Measurements from ENCODE around the gene ESD. TPM values are rescaled to one million over a fixed set of nuclear protein-coding genes. Genes with fewer than 3 reads are reported as not detected.

The ESD gene
- total RNA-seq, 1 experiment from 2014 or later: 78.8 TPM

DNA sequence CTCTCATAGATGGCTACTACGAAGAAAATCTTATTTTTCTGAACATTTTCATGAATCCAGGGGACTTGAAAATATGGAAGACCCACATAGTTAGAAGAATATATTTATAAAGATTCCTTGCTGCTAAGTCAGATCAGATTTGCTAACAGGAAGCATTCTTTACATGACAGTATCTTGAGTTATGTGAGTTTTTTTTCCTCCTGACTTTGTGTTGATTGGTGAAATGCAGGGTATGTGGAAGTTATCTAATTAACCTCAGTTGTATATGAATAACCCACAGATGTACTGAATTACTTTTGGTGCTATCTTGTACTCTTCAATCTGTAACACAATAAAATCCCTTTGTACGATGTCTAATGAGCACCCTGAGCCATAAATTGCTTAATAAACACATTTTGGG is 53.8 kb downstream of the ESD start:
- Histone ChIP-seq H3T11ph (ENCODE audit: low read length) (no peak overlapping the region), H3K23me2 (ENCODE audit: insufficient read length, low read depth, low read length, poor library complexity, severe bottlenecking) (no peaks in the 10 kb centered on the region), H3K4me1 (ENCODE audit: insufficient read depth, low read length) (no peaks in the 10 kb centered on the region), H3K9ac (ENCODE audit: extremely low read depth, insufficient read length, low read length) (no peak overlapping the region), H3K56ac (ENCODE audit: insufficient read length, low read depth, low read length) (no peak overlapping the region), H2AFZ (ENCODE audit: low read length) (no peak overlapping the region), H3K23ac (ENCODE audit: insufficient read length, low read depth, low read length) (no peak overlapping the region), H2BK5ac (ENCODE audit: insufficient read length, low read length) (no peak overlapping the region), H3K27me3 (ENCODE audit: insufficient read depth, low read length) (no peaks in the 10 kb centered on the region; the same call in 1 of the 2 replicates), H3K9me3 (ENCODE audit: control insufficient read depth, low read depth, low read length) (no peaks in the 10 kb centered on the region), H3K4me2 (ENCODE audit: insufficient read depth, insufficient read length, low read length) (no peak overlapping the region), H2BK20ac (ENCODE audit: low read depth, low read length, poor library complexity, severe bottlenecking) (no peak overlapping the region), H4K5ac (ENCODE audit: insufficient read length, low read depth, low read length) (no peak overlapping the region), H3K79me1 (ENCODE audit: insufficient read depth, low read depth, low read length, poor library complexity, severe bottlenecking) (no peaks in the 10 kb centered on the region), H4K8ac (replicated peaks; ENCODE audit: insufficient read length, low read depth, low read length) (no peak overlapping the region), H2BK15ac (ENCODE audit: low read depth, low read length) (no peak overlapping the region), H4K91ac (ENCODE audit: insufficient read length, low read depth, low read length) (no peak overlapping the region), H2AK5ac (ENCODE audit: insufficient read length, low read length) (no peak overlapping the region), H3K4ac (ENCODE audit: low read depth, low read length) (no peak overlapping the region), H4K20me1 (ENCODE audit: control insufficient read depth, insufficient read depth, insufficient read length) (no peaks in the 10 kb centered on the region), H3K18ac (ENCODE audit: insufficient read length, low read depth, low read length) (no peak overlapping the region), H3K14ac (ENCODE audit: insufficient read depth, low read length) (no peak overlapping the region), H2BK12ac (ENCODE audit: insufficient read length, low read depth, low read length) (no peak overlapping the region), H2BK120ac (ENCODE audit: low read depth, low read length, poor library complexity, severe bottlenecking) (no peak overlapping the region), H3K79me2 (ENCODE audit: insufficient read depth, low read length) (no peaks in the 10 kb centered on the region), H3K27ac (ENCODE audit: insufficient read length, low read depth, low read length) (no peak overlapping the region)
- H3K4me3 Mint-ChIP-seq: no peak overlapping the region
- TF ChIP-seq, protein P1, sequence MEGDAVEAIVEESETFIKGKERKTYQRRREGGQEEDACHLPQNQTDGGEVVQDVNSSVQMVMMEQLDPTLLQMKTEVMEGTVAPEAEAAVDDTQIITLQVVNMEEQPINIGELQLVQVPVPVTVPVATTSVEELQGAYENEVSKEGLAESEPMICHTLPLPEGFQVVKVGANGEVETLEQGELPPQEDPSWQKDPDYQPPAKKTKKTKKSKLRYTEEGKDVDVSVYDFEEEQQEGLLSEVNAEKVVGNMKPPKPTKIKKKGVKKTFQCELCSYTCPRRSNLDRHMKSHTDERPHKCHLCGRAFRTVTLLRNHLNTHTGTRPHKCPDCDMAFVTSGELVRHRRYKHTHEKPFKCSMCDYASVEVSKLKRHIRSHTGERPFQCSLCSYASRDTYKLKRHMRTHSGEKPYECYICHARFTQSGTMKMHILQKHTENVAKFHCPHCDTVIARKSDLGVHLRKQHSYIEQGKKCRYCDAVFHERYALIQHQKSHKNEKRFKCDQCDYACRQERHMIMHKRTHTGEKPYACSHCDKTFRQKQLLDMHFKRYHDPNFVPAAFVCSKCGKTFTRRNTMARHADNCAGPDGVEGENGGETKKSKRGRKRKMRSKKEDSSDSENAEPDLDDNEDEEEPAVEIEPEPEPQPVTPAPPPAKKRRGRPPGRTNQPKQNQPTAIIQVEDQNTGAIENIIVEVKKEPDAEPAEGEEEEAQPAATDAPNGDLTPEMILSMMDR (conservative IDR thresholded peaks at IDR 0.05): no peak
- H3K9me3 Mint-ChIP-seq: no peaks in the 10 kb centered on the region; a peak in 2 of 5 replicates
- DNase-seq: no peak
- no peaks in the 10 kb centered on the region for H3K27me3 Mint-ChIP-seq (ENCODE audit: low read depth)
- H3K4me1 Mint-ChIP-seq: no peaks in the 10 kb centered on the region
- WGBS (ENCODE audit: extremely low coverage, insufficient read length, low lambda C conversion rate): no CpG with 5 or more reads among the region's 2 CpGs
- H3K27ac Mint-ChIP-seq: no peak overlapping the region
- H3K36me3 Mint-ChIP-seq (ENCODE audit: insufficient read depth in 1 of 3, low read depth in 3 of 3): peaks cover 5 to 16% (median 14%) of the 10 kb centered on the region in 3 experiments; a peak in 5 of 7 replicates
